Measurements from ENCODE around the gene MADD.

DNA sequence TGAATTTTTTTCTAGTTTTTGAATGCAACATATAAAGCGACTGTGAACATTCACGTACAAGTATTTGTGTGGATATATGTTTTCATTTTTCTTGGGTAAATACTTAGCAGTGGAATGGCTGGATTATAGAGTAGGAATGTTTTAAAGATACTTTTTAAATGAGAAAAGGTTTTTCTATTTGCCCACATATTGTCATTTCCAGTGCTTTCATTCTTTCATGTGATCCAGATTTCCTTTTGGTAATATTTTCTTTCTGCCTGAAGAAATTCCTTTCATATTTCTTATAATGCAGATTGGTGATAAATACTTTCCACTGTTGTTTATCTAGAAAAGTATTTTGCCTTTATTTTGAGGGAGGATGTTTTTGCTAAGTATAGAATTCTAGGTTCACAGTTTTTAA lies 47.2 kb upstream of the MADD start:
- TF ChIP-seq, protein P1, sequence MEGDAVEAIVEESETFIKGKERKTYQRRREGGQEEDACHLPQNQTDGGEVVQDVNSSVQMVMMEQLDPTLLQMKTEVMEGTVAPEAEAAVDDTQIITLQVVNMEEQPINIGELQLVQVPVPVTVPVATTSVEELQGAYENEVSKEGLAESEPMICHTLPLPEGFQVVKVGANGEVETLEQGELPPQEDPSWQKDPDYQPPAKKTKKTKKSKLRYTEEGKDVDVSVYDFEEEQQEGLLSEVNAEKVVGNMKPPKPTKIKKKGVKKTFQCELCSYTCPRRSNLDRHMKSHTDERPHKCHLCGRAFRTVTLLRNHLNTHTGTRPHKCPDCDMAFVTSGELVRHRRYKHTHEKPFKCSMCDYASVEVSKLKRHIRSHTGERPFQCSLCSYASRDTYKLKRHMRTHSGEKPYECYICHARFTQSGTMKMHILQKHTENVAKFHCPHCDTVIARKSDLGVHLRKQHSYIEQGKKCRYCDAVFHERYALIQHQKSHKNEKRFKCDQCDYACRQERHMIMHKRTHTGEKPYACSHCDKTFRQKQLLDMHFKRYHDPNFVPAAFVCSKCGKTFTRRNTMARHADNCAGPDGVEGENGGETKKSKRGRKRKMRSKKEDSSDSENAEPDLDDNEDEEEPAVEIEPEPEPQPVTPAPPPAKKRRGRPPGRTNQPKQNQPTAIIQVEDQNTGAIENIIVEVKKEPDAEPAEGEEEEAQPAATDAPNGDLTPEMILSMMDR (IDR thresholded peaks at IDR 0.05): no peak
- no peak for TF ChIP-seq POLR2A (IDR thresholded peaks at IDR 0.05)
- no peak for TF ChIP-seq POLR2AphosphoS5 (IDR thresholded peaks at IDR 0.05)
